Pancreas (tissue), 10 donors: ENCODE results near the gene PI4KA. TPM values are rescaled to one million over a fixed set of nuclear protein-coding genes. Genes with fewer than 3 reads are reported as not detected.

Source experiments
- ATAC-seq, 4 donors: fragments of 200-7000 bp; cut with Tn5 transposase; one replicate each; pipeline versions ENCODE4 v1.8.0 to v1.9.1; 2020; ENCODE audit warnings: mild to moderate bottlenecking in 4 of 4, moderate library complexity in 4 of 4
- DNase-seq, 6 donors: peaks; one replicate each; pipeline ENCODE4 v3.0.0-alpha.2; 2020
- FAIRE-seq: peaks from 2 replicates; lab custom pipeline; 2012; peaks lifted over from hg19 to GRCh38; lab: Jason Lieb, UNC
- H3K27ac ChIP-seq, 4 donors: fragments of 200-600 bp; sonication (generic); 1 replicate in 3 of 4; 2 replicates in 1 of 4; pipeline versions ENCODE4 v1.5.0 to v1.8.0; 2020
- H3K27me3 ChIP-seq, 4 donors: fragments of 200-600 bp; one replicate each; pipeline ENCODE4 v1.8.0; 2021
- H3K36me3 ChIP-seq, 3 donors: fragments of 200-600 bp; sonication (generic) in 1 of 3; one replicate each; pipeline versions ENCODE4 v1.5.0 to v1.8.0; 2020 to 2021
- H3K4me1 ChIP-seq, 3 donors: fragments of 200-600 bp; one replicate each; pipeline ENCODE4 v1.8.0; 2021
- H3K4me3 ChIP-seq, 4 donors: fragments of 200-600 bp; sonication (generic) in 2 of 4; one replicate each; pipeline versions ENCODE4 v1.5.0 to v1.8.0; 2020 to 2021
- H3K9me3 ChIP-seq, 4 donors: fragments of 200-600 bp; one replicate each; pipeline ENCODE4 v1.8.0; 2021
- WGBS, 2 donors: extraction: QIAGEN DNeasy Blood & Tissue Kit; methylation state at CpG; one replicate each; pipeline ENCODE4 v1.1.7; 2013; 5-methylcytosine and 5-hydroxymethylcytosine counted together
- intact Hi-C, 3 donors: fragments of 100-400 bp; cut with DNase I; formaldehyde crosslinking; loops; one replicate each; pipeline versions ENCODE4 v1.11.1 to v1.14.2; 2022
- polyA plus RNA-seq, 2 donors: library from polyadenylated mRNA; stranded (reverse); fragments of 200-250 nt; gene quantifications; one replicate each; pipeline ENCODE4 v1.2.3, GENCODE V29; 2013
- total RNA-seq, 6 donors: library from RNA; stranded (reverse); fragmentation: NEBNext Ultra II Directional in 4 of 6; extraction: Animal tissue kit (Norgen Biotek cat#: 25700) in 4 of 6; gene quantifications; one replicate each; pipeline versions ENCODE4 v1.2.1 to v1.2.4, GENCODE V29; 2021 to 2023
- TF ChIP-seq, protein P1 (sequence below), 4 donors: fragments of 200-600 bp; sonication (generic) in 3 of 4; IDR thresholded peaks; one replicate each; pipeline versions ENCODE4 v1.5.0 to v1.8.0; 2021; ENCODE audit warnings: antibody characterized with exemption in 4 of 4
- donor health status: healthy with polysubstance abuse.
- donor health status: DM: no; HTN: no; CAD: no; lungs with moderate emphysema.
- donor health status: DM: no; HTN: no; CAD: no.
- donor health status: control.
- donor health status: control.
- donor health status: Bipolar disorder and iron deficiency.
- donor health status: DM: yes; HTN: yes; CAD: no.
- donor health status: DM: no; HTN: no; CAD: no.
- donor health status: DM: no; HTN: no; CAD: no.
- donor health status: DM: yes; HTN: yes; CAD: no.

Gene PI4KA
- total and polyA plus RNA-seq, 8 donors, result 23.6 to 46.6 (median 32.0) TPM

DNA sequence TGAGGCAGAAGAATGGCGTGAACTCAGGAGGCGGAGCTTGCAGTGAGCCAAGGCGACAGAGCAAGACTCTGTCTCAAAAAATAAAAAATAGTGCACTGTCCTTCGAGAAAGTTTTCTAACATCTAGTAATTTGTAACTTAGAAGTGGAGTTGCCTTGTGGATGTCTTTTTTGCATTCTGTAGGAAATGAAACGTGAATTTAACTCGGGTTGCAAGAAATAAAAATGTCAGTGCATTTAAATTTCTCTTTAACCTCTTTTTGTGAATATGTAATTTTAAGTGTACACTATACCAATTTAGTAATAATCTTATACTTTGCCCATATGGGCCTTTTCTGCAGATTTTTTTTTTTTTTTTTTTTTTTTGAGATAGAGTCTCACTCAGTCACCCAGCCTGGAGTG is 32.4 kb upstream of the PI4KA start:
- TF ChIP-seq, protein P1, sequence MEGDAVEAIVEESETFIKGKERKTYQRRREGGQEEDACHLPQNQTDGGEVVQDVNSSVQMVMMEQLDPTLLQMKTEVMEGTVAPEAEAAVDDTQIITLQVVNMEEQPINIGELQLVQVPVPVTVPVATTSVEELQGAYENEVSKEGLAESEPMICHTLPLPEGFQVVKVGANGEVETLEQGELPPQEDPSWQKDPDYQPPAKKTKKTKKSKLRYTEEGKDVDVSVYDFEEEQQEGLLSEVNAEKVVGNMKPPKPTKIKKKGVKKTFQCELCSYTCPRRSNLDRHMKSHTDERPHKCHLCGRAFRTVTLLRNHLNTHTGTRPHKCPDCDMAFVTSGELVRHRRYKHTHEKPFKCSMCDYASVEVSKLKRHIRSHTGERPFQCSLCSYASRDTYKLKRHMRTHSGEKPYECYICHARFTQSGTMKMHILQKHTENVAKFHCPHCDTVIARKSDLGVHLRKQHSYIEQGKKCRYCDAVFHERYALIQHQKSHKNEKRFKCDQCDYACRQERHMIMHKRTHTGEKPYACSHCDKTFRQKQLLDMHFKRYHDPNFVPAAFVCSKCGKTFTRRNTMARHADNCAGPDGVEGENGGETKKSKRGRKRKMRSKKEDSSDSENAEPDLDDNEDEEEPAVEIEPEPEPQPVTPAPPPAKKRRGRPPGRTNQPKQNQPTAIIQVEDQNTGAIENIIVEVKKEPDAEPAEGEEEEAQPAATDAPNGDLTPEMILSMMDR (IDR thresholded peaks at IDR 0.05), result no peak
- ATAC-seq, result no peak
- intact Hi-C loops, result no loop called here

DNA sequence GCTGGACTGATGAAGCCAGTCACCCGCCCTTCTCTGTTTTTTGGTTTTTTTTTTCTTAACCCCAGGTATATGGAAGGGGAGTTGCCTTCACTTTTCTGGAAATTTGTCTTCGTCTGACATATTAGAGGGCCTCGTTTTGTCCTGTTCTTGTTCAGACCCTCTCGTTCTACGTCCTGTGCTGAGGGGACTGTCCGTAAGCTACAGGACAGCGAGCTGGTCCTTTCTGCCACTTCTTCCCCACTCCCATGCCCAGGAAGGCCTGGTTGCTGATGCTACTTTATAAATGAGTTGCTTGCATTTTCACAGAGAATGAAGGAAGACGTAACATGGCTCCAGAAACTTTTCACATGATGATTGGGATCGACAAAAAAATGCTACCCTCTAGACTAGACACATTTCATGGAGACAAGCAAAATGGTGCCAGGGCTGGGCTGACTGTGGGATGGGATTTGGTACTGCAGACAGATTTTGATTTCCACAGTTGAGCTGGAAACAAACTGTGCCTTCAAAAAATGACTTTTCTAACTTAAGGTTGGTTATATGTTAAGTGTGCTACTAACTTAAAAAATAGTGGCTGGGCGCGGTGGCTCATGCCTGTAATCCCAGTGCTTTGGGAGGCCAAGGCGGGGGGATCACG is 31.4 kb upstream of the PI4KA start:
- Histone ChIP-seq H3K9me3 (no peaks in the 10 kb centered on the region), H3K27me3 (no peaks in the 10 kb centered on the region), H3K27ac (no peak overlapping the region), H3K36me3 (no peaks in the 10 kb centered on the region), H3K4me3 (no peak overlapping the region), H3K4me1 (peaks cover 0 to 7% (median 6%) of the 10 kb centered on the region in 3 donors)
- ATAC-seq (no peak), FAIRE-seq (no peak), DNase-seq (no peak)
- intact Hi-C loops, result no loop called here
- TF ChIP-seq, protein P1 (IDR thresholded peaks at IDR 0.05), result no peak
- 87% methylated on average over 13 of the region's 13 CpGs for WGBS, 2 donors

More for the DNA sequence above, 32.4 kb upstream of the PI4KA start:
- Histone ChIP-seq H3K36me3 (no peaks in the 10 kb centered on the region), H3K27me3 (no peaks in the 10 kb centered on the region), H3K4me1 (peaks cover 0 to 3% (median 2%) of the 10 kb centered on the region in 3 donors), H3K9me3 (no peaks in the 10 kb centered on the region), H3K27ac (no peak overlapping the region), H3K4me3 (no peak overlapping the region)
- 97% methylated on average over 6 of the region's 6 CpGs for WGBS, 2 donors
- DNase-seq (no peak), FAIRE-seq (no peak)

DNA sequence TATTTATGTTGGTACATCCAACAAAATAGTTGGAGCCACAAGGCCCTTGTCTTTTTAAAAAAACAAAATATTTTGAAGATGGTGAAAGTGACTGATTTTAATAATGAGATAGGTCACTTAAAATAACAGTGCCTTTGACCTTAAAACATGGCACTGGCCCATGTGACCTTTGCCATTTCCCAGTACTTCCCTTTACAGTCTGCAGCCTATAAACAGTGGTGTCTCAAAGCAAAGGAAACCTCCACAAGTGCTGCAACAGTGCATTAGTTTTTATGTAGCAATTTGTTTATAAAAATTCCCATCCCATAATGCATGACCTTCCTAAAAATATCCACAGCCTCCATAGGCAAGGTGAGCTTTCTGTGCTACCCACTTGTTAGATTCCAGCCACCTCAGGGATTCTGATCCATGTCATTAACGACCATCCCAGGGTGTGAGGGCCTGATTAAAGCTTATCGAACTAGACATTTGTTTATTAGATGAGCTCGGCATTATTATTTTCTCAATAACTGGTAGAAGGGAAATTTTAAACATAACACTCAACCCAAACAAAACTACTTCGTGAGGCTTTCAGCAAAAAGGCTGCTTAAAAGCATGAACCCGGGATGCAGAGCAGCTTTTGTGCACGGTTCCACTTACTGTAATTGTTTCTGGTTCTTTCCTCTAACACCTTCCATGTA is 30.6 kb upstream of the PI4KA start:
- TF ChIP-seq, protein P1 (IDR thresholded peaks at IDR 0.05), result no peak
- peaks cover 0 to 8% (median 0%) of the 10 kb centered on the region in 3 donors for H3K36me3 ChIP-seq
- H3K27me3 ChIP-seq, result no peaks in the 10 kb centered on the region
- FAIRE-seq (no peak), DNase-seq (no peak), ATAC-seq (no peak)
- WGBS, 2 donors, result 89 to 94% methylated on average over 6 of the region's 6 CpGs
- H3K9me3 ChIP-seq, result no peaks in the 10 kb centered on the region
- peaks cover 0 to 7% (median 6%) of the 10 kb centered on the region in 3 donors for H3K4me1 ChIP-seq
- intact Hi-C loops, result no loop called here
- H3K27ac ChIP-seq, result no peak overlapping the region
- no peak overlapping the region for H3K4me3 ChIP-seq

DNA sequence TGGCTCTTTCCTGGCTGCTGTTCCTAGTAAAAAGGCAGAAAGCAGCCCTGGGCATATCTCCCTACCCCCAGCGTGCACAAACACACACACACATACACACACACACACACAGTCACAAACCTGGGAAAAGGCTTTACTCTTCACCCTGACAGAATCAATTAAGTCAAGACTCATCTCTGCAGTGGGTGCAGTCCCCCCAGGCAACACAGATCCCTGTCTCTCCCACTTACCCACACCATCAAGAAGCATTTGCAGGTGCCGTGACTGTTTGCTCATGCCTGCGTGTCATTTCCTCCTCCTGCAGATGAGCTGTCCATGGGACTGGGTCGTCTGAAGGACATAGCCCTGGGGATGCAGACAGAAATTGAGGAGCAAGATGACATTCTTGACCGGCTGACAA is 28.8 kb upstream of the PI4KA start:
- TF ChIP-seq, protein P1 (IDR thresholded peaks at IDR 0.05), result no peak
- Histone ChIP-seq H3K27ac (no peak overlapping the region), H3K9me3 (no peaks in the 10 kb centered on the region), H3K4me1 (peaks cover 0 to 7% (median 6%) of the 10 kb centered on the region in 3 donors), H3K4me3 (no peak overlapping the region), H3K27me3 (no peaks in the 10 kb centered on the region), H3K36me3 (peaks cover 0 to 25% (median 0%) of the 10 kb centered on the region in 3 donors)
- no peak for DNase-seq
- FAIRE-seq, result no peak
- WGBS, 2 donors, result 84 to 86% methylated on average over 5 of the region's 5 CpGs
- no peak for ATAC-seq
- intact Hi-C loops, result no loop called here
